HepG2 (cell line): ENCODE measurements around the gene GFOD1. TPM values are rescaled to one million over a fixed set of nuclear protein-coding genes. Genes with fewer than 3 reads are reported as not detected.

Experiments used
- ATAC-seq: fragments of 200-7000 bp; cut with Tn5 transposase; 3 replicates; pipeline ENCODE4 v1.9.1; 2020; ENCODE audit warnings: mild to moderate bottlenecking, moderate library complexity
- BruUV-seq: library from RNA; stranded (reverse); fragments of 400-500 nt; replicated peaks from 2 replicates; lab custom pipeline; 2021; lab: Mats Ljungman, UMichigan
- CTCF ChIA-PET: fragments of 300-600 bp; formaldehyde crosslinking; extraction: SDS; loops from one replicate; lab custom pipeline; 2021; ENCODE audit warnings: low total read pairs, inconsistent platforms, low intra/inter-chr PET ratio; lab: Yijun Ruan, JAX
- POLR2A ChIA-PET: fragments of 350-600 bp; sonication (Branson Sonifier 250); formaldehyde crosslinking; loops from one replicate; lab custom pipeline; 2020; ENCODE audit warnings: antibody characterized with exemption, inconsistent platforms; lab: Yijun Ruan, JAX
- DNase-seq: peaks from one replicate; pipeline ENCODE4 v3.0.0-alpha.2; 2015; ENCODE audit warnings: low spot score
- FAIRE-seq: peaks from 3 replicates; lab custom pipeline; 2011; peaks lifted over from hg19 to GRCh38; lab: Jason Lieb, UNC
- H2AFZ ChIP-seq: one replicate; pipeline ENCODE4 v1.6.1; 2011; ENCODE audit warnings: low read length, inconsistent platforms
- H3K27ac ChIP-seq: fragments of 300-600 bp; 3 replicates; pipeline ENCODE4 v1.8.0; 2011; ENCODE audit warnings: mixed run types, mild to moderate bottlenecking, mixed read lengths, low read length, inconsistent platforms; ENCODE audit not compliant: insufficient read depth; ENCODE audit errors: extremely low read length
- H3K27me3 ChIP-seq, 2 experiments: fragments of 200-600 bp in 1 of 2; 2 replicates in 1 of 2; 3 replicates in 1 of 2; pipeline versions ENCODE4 v1.6.0 to v1.8.0; 2011; ENCODE audit warnings: low read length in 2 of 2, mild to moderate bottlenecking in 2 of 2, moderate library complexity in 2 of 2, inconsistent platforms in 1 of 2; ENCODE audit not compliant: insufficient read depth in 2 of 2, control insufficient read depth in 1 of 2
- H3K36me3 ChIP-seq, 2 experiments: fragments of 200-600 bp in 1 of 2; replicated peaks in 1 of 2; 2 replicates in 1 of 2; 3 replicates in 1 of 2; pipeline versions ENCODE4 v1.5.1 to v1.8.0; 2011; ENCODE audit warnings: low read length in 2 of 2, inconsistent platforms in 1 of 2; ENCODE audit not compliant: insufficient read depth in 2 of 2, control insufficient read depth in 1 of 2
- H3K4me1 ChIP-seq: 2 replicates; pipeline ENCODE4 v1.5.1; 2012; ENCODE audit warnings: low read length, inconsistent platforms; ENCODE audit not compliant: insufficient read depth
- H3K4me2 ChIP-seq: 2 replicates; pipeline ENCODE4 v1.6.0; 2011; ENCODE audit warnings: low read depth, low read length, inconsistent platforms
- H3K4me3 ChIP-seq, 3 experiments: fragments of 200-600 bp in 1 of 3; sonication (generic), shearing (Covaris generic) in 1 of 3; replicated peaks in 1 of 3; 2 replicates each; pipeline ENCODE4 v1.5.1; 2011 to 2016; ENCODE audit warnings: low read length in 3 of 3, inconsistent platforms in 2 of 3, low read depth in 2 of 3, mild to moderate bottlenecking in 2 of 3, control low read depth in 1 of 3, mixed read lengths in 1 of 3; ENCODE audit not compliant: insufficient read depth in 1 of 3
- H3K79me2 ChIP-seq: one replicate; pipeline ENCODE4 v1.6.1; 2011; ENCODE audit warnings: low read length, inconsistent platforms; ENCODE audit not compliant: insufficient read depth
- H3K9ac ChIP-seq: 2 replicates; pipeline ENCODE4 v1.6.0; 2011; ENCODE audit warnings: mild to moderate bottlenecking, low read depth, low read length, inconsistent platforms; ENCODE audit not compliant: insufficient read depth
- H3K9me3 ChIP-seq: 2 replicates; pipeline ENCODE4 v1.5.1; 2012; ENCODE audit warnings: mild to moderate bottlenecking, low read length
- H4K20me1 ChIP-seq: 2 replicates; pipeline ENCODE4 v1.6.0; 2011; ENCODE audit warnings: inconsistent platforms, mild to moderate bottlenecking, low read length, moderate library complexity; ENCODE audit not compliant: insufficient read depth
- BRCA1 ChIP-seq: sonication (generic); formaldehyde crosslinking; IDR thresholded peaks from 2 replicates; pipeline ENCODE4 v1.4.0; 2020; ENCODE audit warnings: missing genetic modification reagents
- DBP ChIP-seq: sonication (generic); formaldehyde crosslinking; IDR thresholded peaks from 2 replicates; pipeline ENCODE4 v1.4.0; 2020; ENCODE audit warnings: missing genetic modification reagents; ENCODE audit errors: not compliant biosample characterization
- PCBP1 ChIP-seq: fragments of 200-400 bp; formaldehyde crosslinking; IDR thresholded peaks from 2 replicates; pipeline ENCODE4 v1.6.1; 2017; ENCODE audit warnings: mild to moderate bottlenecking, low read depth, low read length, borderline replicate concordance
- ZBTB7A ChIP-seq: sonication (generic); formaldehyde crosslinking; IDR thresholded peaks from 2 replicates; pipeline ENCODE4 v1.8.0; 2022; ENCODE audit warnings: mild to moderate bottlenecking, missing genetic modification reagents
- ZNF841 ChIP-seq: sonication (generic); formaldehyde crosslinking; IDR thresholded peaks from 2 replicates; pipeline ENCODE4 v1.8.1; 2023; ENCODE audit warnings: missing genetic modification reagents, borderline replicate concordance
- WGBS: methylation state at CpG from one replicate; pipeline ENCODE4 v1.1.6; 2017; ENCODE audit warnings: low lambda C conversion rate; 5-methylcytosine and 5-hydroxymethylcytosine counted together
- in situ Hi-C: cut with HindIII; loops from 2 replicates; pipeline ENCODE4 v1.10.0; 2017; ENCODE audit warnings: low pct_unique_long_range_greater_than_20kb; ENCODE audit not compliant: extremely low pct_ligation_motif_present
- intact Hi-C: fragments of 100-400 bp; cut with micrococcal nuclease; formaldehyde crosslinking; loops from one replicate; pipeline ENCODE4 v1.10.0; 2022; ENCODE audit not compliant: unreplicated experiment
- polyA plus RNA-seq, 8 experiments: library from polyadenylated mRNA; depleted of rRNA in 3 of 8; stranded (reverse) in 7 of 8; unstranded in 1 of 8; fragments of >200 nt; fragmentation: Illumina TruSeq in 4 of 8; extraction: Trizol in 4 of 8; gene quantifications; 2 replicates each; pipeline versions ENCODE4 v1.2.1 to v1.2.3, GENCODE V29; 2011 to 2016; ENCODE audit warnings: low read depth in 4 of 8, missing spikeins in 1 of 8, mixed read lengths in 1 of 8; ENCODE audit not compliant: insufficient read depth in 1 of 8
- total RNA-seq, 5 experiments: library from RNA; depleted of rRNA; stranded (reverse); fragments of >200 nt; fragmentation: Illumina TruSeq; extraction: Trizol; gene quantifications; 2 replicates each; pipeline ENCODE4 v1.2.3, GENCODE V29; 2016; ENCODE audit warnings: low read depth in 1 of 5

Gene GFOD1
- total and polyA plus RNA-seq, 2 of the 13 experiments (the other 11 are each of a cell fraction or from before 2014, with no cell fraction given): 1.9 to 6.4 TPM

- no peak for TF ChIP-seq DBP (CRISPR knock-in tag)
- TF ChIP-seq, all 625 proteins: peak for 0
Observed at GRCh38 chr6:13534536-13534935, 47.1 kb upstream of the GFOD1 start (continued).

- Histone ChIP-seq H3K79me2 (no peaks in the 10 kb centered on the region), H3K9me3 (no peaks in the 10 kb centered on the region), H3K9ac (no peak overlapping the region), H2AFZ (no peak overlapping the region), H3K4me3 (no peak overlapping the region), H3K4me1 (no peaks in the 10 kb centered on the region), H3K27ac (no peak overlapping the region), H4K20me1 (no peaks in the 10 kb centered on the region), H3K36me3 (no peaks in the 10 kb centered on the region), H3K27me3 (peaks cover 2 to 23% of the 10 kb centered on the region in 2 experiments; a peak in 4 of 5 replicates), H3K4me2 (no peak overlapping the region)
- 39% methylated on average over 4 of the region's 4 CpGs for WGBS
- DNase-seq: no peak
- in situ Hi-C loops (loop anchor here (25.0 kb wide), 2 partner anchors 345 to 620 kb away; no protein-coding TSS in a partner anchor), intact Hi-C loops (no loop called here)
- POLR2A ChIA-PET: interaction anchor here (1.0 kb wide), 1 partner anchor 43 kb away, joined by 3 read pairs; no protein-coding TSS in a partner anchor
- no peak for TF ChIP-seq ZNF841 (CRISPR knock-in tag)
- TF ChIP-seq ZBTB7A (CRISPR knock-in tag): no peak
- no peak for TF ChIP-seq PCBP1
- TF ChIP-seq BRCA1 (CRISPR knock-in tag): no peak
- CTCF ChIA-PET: no interaction called here
- BruUV-seq: no TSS peak
- no peak for ATAC-seq
- no peak for FAIRE-seq
Observed at GRCh38 chr6:13531956-13532355, 44.6 kb upstream of the GFOD1 start.
